GOT3 (cell line): Measurements from ENCODE around the gene SMCHD1.

Experiments used
- DNase-seq: peaks from one replicate; lab custom pipeline; 2025; ENCODE audit warnings: mixed read lengths; lab: John Stamatoyannopoulos, UW

SMCHD1 gene

GRCh38 chr18:2853173-2853925, 197.8 kb downstream of the SMCHD1 start:
- no peak for DNase-seq

- no peak for DNase-seq
These were observed 198.6 kb downstream of the SMCHD1 start for GRCh38 chr18:2853926-2854664.
